Measurements from ENCODE around the gene RRM2. TPM values are rescaled to one million over a fixed set of nuclear protein-coding genes. Genes with fewer than 3 reads are reported as not detected.

The RRM2 gene
- total and polyA plus RNA-seq, 5 donors from 2014 or later = 7.9 to 25.8 (median 9.3) TPM

DNA sequence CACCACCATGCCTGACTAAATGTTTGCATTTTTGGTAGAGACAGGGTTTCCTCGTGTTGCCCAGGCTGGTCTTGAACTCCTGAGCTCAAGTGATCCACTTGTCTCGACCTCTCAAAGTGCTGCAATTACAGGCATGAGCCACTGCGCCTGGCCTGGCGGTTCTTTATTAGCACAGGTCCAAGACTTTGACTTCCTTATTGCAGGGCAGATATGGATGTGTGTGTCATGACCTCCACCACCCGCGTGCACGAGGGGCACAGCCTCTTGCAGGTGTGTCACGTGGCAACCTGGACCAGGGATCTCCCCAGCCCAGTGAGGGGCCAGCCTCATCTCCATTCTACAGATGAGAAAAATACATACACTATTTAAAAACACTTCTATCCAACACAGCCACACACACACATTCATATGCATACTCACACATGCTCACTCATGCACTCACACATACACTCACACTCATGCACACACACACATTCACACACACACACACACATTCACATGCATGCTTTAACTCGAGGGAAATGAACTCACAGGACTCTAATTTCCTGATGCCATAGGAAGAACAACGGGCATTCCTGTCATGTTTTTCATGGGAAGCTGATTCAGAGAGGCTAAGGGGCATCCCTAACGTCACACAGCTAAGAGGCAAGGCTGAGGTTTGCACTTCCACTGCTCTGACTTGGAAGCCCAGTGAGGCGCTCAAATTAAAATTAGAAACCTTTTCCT, 38.8 kb downstream of the RRM2 start:
- Histone ChIP-seq H3K4me1 (ENCODE audit: control insufficient read depth, insufficient read depth, low read length, poor library complexity, severe bottlenecking) (peaks cover 4% of the 10 kb centered on the region), H3K9me3 (ENCODE audit: control insufficient read depth in 2 of 2, low read length in 2 of 2) (no peaks in the 10 kb centered on the region), H3K27me3 (ENCODE audit: control insufficient read depth, insufficient read depth, low read length) (no peaks in the 10 kb centered on the region), H3K4me3 (ENCODE audit: low read depth, low read length) (no peak overlapping the region), H3K36me3 (ENCODE audit: control insufficient read depth, insufficient read depth, low read length) (no peaks in the 10 kb centered on the region), H3K27ac (ENCODE audit: insufficient read depth, low read length, poor library complexity, severe bottlenecking) (no peak overlapping the region)
- DNase-seq (no peak), ATAC-seq (ENCODE audit: low read depth in 2 of 2) (no peak)
- Mint-ChIP-seq H3K27ac (no peak overlapping the region), H3K27me3 (no peaks in the 10 kb centered on the region), H3K36me3 (no peaks in the 10 kb centered on the region), H3K4me3 (peak overlapping the region in 1 of 4 donors; percentile 33), H3K4me1 (peaks cover 0 to 12% (median 4%) of the 10 kb centered on the region in 4 donors), H3K9me3 (no peaks in the 10 kb centered on the region)

DNA sequence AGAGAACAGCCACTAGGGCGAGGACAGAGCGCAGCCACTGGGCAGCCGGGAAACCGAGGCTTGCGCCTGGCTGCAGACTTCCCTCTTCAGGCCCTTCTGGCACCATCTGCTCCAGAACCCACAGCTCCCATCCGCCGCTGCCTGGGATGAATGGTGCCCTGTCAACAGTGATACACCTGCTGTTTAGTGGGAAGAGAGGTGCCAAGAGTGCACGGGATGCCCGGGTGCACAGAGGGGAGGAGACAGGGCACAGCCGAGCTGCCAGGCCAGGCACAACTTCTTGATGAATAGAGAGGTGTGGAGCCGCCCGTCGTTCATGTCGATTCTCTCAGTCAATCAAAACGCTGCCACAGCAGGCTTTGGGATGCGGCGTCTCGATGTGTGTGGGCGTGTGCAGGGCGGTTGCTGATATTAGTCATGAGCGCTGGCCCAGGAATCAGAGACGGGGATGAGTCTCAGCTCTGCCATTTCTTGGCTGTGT, 39.5 kb downstream of the RRM2 start:
- Mint-ChIP-seq H3K9me3 (no peaks in the 10 kb centered on the region), H3K4me1 (peaks cover 0 to 12% (median 4%) of the 10 kb centered on the region in 4 donors), H3K4me3 (no peak overlapping the region), H3K27ac (no peak overlapping the region), H3K36me3 (no peaks in the 10 kb centered on the region), H3K27me3 (no peaks in the 10 kb centered on the region)
- no peaks in the 10 kb centered on the region for H3K27me3 ChIP-seq (ENCODE audit: control insufficient read depth, insufficient read depth, low read length)
- DNase-seq = no peak
- no peaks in the 10 kb centered on the region for H3K36me3 ChIP-seq (ENCODE audit: control insufficient read depth, insufficient read depth, low read length)
- no peak for ATAC-seq (ENCODE audit: low read depth in 2 of 2)
- no peak overlapping the region for H3K4me3 ChIP-seq (ENCODE audit: low read depth, low read length)
- H3K27ac ChIP-seq (ENCODE audit: insufficient read depth, low read length, poor library complexity, severe bottlenecking) = no peak overlapping the region
- no peaks in the 10 kb centered on the region for H3K9me3 ChIP-seq (ENCODE audit: control insufficient read depth in 2 of 2, low read length in 2 of 2)
- H3K4me1 ChIP-seq (ENCODE audit: control insufficient read depth, insufficient read depth, low read length, poor library complexity, severe bottlenecking) = peaks cover 4% of the 10 kb centered on the region

DNA sequence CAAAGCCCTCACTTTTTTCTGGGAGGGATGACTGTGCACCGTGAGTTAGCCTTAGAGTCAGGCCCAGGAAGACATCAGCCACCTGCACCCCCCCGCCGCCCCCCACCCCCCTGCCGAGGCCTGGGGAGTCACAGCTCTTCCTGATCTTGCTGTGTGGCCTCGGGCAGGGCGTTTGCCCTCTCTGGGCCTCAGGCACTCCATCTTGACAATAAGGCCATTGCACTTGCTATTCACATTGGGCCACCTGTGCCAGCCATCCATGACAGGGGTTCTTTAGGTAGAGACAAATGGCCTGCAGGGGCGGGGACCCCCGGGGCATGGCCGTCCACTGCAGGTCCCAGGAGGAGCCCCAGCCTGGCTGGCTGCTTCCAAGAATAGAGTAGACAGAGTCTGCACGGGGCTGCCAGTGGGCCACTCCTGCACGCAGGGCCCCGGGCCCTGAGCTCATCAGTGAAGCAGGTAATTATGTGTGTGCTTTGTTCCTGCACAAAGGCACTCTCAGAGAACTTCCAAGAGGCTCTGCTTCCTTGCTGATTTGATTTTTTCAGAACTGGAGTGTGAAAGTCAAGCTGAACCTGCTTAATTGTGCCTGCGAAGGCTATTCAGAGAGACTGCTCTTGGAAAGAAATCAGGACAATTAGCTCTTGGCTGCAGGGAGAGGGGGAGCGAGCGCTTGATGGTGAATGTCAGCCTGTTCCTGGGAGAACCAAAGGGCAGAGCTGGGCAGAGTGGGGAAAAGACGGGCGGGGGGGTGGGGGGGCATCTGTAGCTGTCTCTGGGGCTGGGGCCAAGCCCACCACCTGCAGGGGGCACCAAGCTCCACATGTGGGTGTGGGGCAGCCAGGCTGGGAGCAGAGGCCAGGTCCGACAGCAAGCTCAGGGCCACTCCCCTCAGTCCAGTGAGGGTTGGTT, 40.3 kb downstream of the RRM2 start:
- Histone ChIP-seq H3K9me3 (ENCODE audit: control insufficient read depth in 2 of 2, low read length in 2 of 2) (no peaks in the 10 kb centered on the region), H3K4me1 (ENCODE audit: control insufficient read depth, insufficient read depth, low read length, poor library complexity, severe bottlenecking) (peaks cover 4% of the 10 kb centered on the region), H3K27ac (ENCODE audit: insufficient read depth, low read length, poor library complexity, severe bottlenecking) (no peak overlapping the region), H3K4me3 (ENCODE audit: low read depth, low read length) (no peak overlapping the region), H3K36me3 (ENCODE audit: control insufficient read depth, insufficient read depth, low read length) (no peaks in the 10 kb centered on the region), H3K27me3 (ENCODE audit: control insufficient read depth, insufficient read depth, low read length) (no peaks in the 10 kb centered on the region)
- ATAC-seq (ENCODE audit: low read depth in 2 of 2) = no peak
- H3K27ac Mint-ChIP-seq = no peak overlapping the region
- H3K27me3 Mint-ChIP-seq = no peaks in the 10 kb centered on the region
- H3K4me1 Mint-ChIP-seq = peaks cover 0 to 12% (median 4%) of the 10 kb centered on the region in 4 donors
- no peaks in the 10 kb centered on the region for H3K9me3 Mint-ChIP-seq
- DNase-seq = no peak
- no peaks in the 10 kb centered on the region for H3K36me3 Mint-ChIP-seq
- H3K4me3 Mint-ChIP-seq = no peak overlapping the region

GRCh38 chr2:10163498-10164486, 41.3 kb downstream of the RRM2 start:
- Histone ChIP-seq H3K4me3 (ENCODE audit: low read depth, low read length) (no peak overlapping the region), H3K9me3 (ENCODE audit: control insufficient read depth in 2 of 2, low read length in 2 of 2) (no peaks in the 10 kb centered on the region), H3K27ac (ENCODE audit: insufficient read depth, low read length, poor library complexity, severe bottlenecking) (no peak overlapping the region), H3K4me1 (ENCODE audit: control insufficient read depth, insufficient read depth, low read length, poor library complexity, severe bottlenecking) (peaks cover 4% of the 10 kb centered on the region), H3K27me3 (ENCODE audit: control insufficient read depth, insufficient read depth, low read length) (no peaks in the 10 kb centered on the region), H3K36me3 (ENCODE audit: control insufficient read depth, insufficient read depth, low read length) (no peaks in the 10 kb centered on the region)
- H3K9me3 Mint-ChIP-seq = no peaks in the 10 kb centered on the region
- peaks cover 0 to 12% (median 4%) of the 10 kb centered on the region in 4 donors for H3K4me1 Mint-ChIP-seq
- no peaks in the 10 kb centered on the region for H3K27me3 Mint-ChIP-seq
- ATAC-seq (ENCODE audit: low read depth in 2 of 2) (no peak), DNase-seq (no peak)
- H3K27ac Mint-ChIP-seq = peak overlapping the region in 2 of 3 donors; percentile 20 to 59
- H3K36me3 Mint-ChIP-seq = no peaks in the 10 kb centered on the region
- H3K4me3 Mint-ChIP-seq = no peak overlapping the region

- no peaks in the 10 kb centered on the region for H3K27me3 Mint-ChIP-seq
- H3K9me3 Mint-ChIP-seq = no peaks in the 10 kb centered on the region
- no peak overlapping the region for H3K4me3 ChIP-seq (ENCODE audit: low read depth, low read length)
- H3K9me3 ChIP-seq (ENCODE audit: control insufficient read depth in 2 of 2, low read length in 2 of 2) = no peaks in the 10 kb centered on the region
- no peak overlapping the region for H3K27ac ChIP-seq (ENCODE audit: insufficient read depth, low read length, poor library complexity, severe bottlenecking)
- peak overlapping the region in 2 of 3 donors; percentile 20 to 59 for H3K27ac Mint-ChIP-seq
- DNase-seq = no peak
- no peaks in the 10 kb centered on the region for H3K36me3 ChIP-seq (ENCODE audit: control insufficient read depth, insufficient read depth, low read length)
- no peaks in the 10 kb centered on the region for H3K36me3 Mint-ChIP-seq
- no peaks in the 10 kb centered on the region for H3K27me3 ChIP-seq (ENCODE audit: control insufficient read depth, insufficient read depth, low read length)
- H3K4me1 Mint-ChIP-seq = peaks cover 0 to 10% (median 4%) of the 10 kb centered on the region in 4 donors
- no peak for ATAC-seq (ENCODE audit: low read depth in 2 of 2)
- H3K4me1 ChIP-seq (ENCODE audit: control insufficient read depth, insufficient read depth, low read length, poor library complexity, severe bottlenecking) = peaks cover 2% of the 10 kb centered on the region
- H3K4me3 Mint-ChIP-seq = no peak overlapping the region
Measured at GRCh38 chr2:10164601-10165000, 42.1 kb downstream of the RRM2 start.

DNA sequence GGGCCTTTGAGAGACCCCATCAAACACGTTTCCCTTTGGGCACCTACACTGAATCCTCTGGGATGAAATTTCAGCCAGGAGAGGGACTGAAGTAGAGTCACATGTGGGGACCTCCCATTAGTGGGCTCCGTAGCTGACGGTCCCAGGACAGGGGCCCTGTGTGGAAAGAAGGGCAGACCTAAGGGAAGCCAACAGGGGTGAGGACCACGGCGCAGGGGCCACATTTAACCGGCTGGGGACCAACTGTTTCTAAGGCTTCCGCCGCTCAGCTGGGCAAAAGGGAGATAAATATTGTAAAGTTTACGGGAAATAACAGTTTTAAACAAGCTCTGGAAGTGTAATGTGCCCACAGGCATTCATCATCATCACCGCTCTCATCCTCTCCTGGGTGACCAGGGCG, 42.7 kb downstream of the RRM2 start:
- H3K27ac Mint-ChIP-seq = no peak overlapping the region
- H3K4me3 ChIP-seq (ENCODE audit: low read depth, low read length) = no peak overlapping the region
- H3K4me1 Mint-ChIP-seq = peaks cover 0 to 7% (median 4%) of the 10 kb centered on the region in 4 donors
- H3K36me3 ChIP-seq (ENCODE audit: control insufficient read depth, insufficient read depth, low read length) = no peaks in the 10 kb centered on the region
- DNase-seq (no peak), ATAC-seq (ENCODE audit: low read depth in 2 of 2) (no peak)
- H3K36me3 Mint-ChIP-seq = no peaks in the 10 kb centered on the region
- no peak overlapping the region for H3K4me3 Mint-ChIP-seq
- no peaks in the 10 kb centered on the region for H3K9me3 ChIP-seq (ENCODE audit: control insufficient read depth in 2 of 2, low read length in 2 of 2)
- H3K9me3 Mint-ChIP-seq = no peaks in the 10 kb centered on the region
- H3K27me3 ChIP-seq (ENCODE audit: control insufficient read depth, insufficient read depth, low read length) = no peaks in the 10 kb centered on the region
- no peak overlapping the region for H3K27ac ChIP-seq (ENCODE audit: insufficient read depth, low read length, poor library complexity, severe bottlenecking)
- H3K4me1 ChIP-seq (ENCODE audit: control insufficient read depth, insufficient read depth, low read length, poor library complexity, severe bottlenecking) = no peaks in the 10 kb centered on the region
- no peaks in the 10 kb centered on the region for H3K27me3 Mint-ChIP-seq

Data from CD4-positive, CD25-positive, alpha-beta regulatory T cell (primary cell).